HUES48 (cell line): ENCODE results near the gene CDC25A.

ENCODE experiments used
- H3K27ac ChIP-seq: one replicate; pipeline ENCODE4 v1.7.0; 2013; ENCODE audit warnings: low read depth, low read length, inconsistent platforms
- H3K27me3 ChIP-seq: 2 replicates; pipeline ENCODE4 v1.6.1; 2013; ENCODE audit warnings: mild to moderate bottlenecking, low read length; ENCODE audit not compliant: control insufficient read depth, insufficient read depth
- H3K36me3 ChIP-seq: 2 replicates; pipeline ENCODE4 v1.6.1; 2013; ENCODE audit warnings: low read length; ENCODE audit not compliant: control insufficient read depth, insufficient read depth
- H3K4me1 ChIP-seq: 2 replicates; pipeline ENCODE4 v1.6.1; 2013; ENCODE audit warnings: mild to moderate bottlenecking, low read length; ENCODE audit not compliant: control insufficient read depth, insufficient read depth
- H3K4me3 ChIP-seq: 2 replicates; pipeline ENCODE4 v1.5.1; 2013; ENCODE audit warnings: mild to moderate bottlenecking, low read depth, low read length
- H3K9ac ChIP-seq: 2 replicates; pipeline ENCODE4 v1.6.1; 2013; ENCODE audit warnings: mild to moderate bottlenecking, low read depth, low read length, moderate library complexity
- H3K9me3 ChIP-seq: 2 replicates; pipeline ENCODE4 v1.6.1; 2013; ENCODE audit warnings: low read length; ENCODE audit not compliant: control insufficient read depth, insufficient read depth

The CDC25A gene

DNA sequence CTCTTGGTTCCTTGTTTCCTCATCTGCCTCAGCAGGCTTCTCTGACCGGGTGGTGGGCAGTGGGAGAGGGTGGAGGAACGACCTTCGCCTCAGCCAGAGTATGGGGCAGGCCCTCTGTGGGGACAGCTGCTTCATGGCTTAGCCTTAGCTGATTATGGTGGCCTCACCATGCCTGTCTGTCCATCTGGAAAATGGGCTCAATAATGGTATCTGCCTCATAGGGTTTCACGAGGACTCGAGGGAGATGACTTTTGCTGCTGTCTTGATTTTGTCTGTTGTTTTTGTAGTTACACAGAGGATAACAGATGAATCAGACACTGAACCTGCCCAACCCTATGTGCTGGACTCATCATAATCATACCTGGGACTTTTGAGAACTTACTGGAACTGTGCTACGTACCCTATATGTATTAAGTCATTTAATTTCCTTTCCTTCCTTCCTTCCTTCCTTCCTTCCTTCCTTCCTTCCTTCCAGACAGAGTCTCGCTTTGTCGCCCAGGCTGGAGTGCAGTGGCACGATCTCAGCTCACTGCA, 46.5 kb downstream of the CDC25A start:
- Histone ChIP-seq H3K4me3 (no peak overlapping the region), H3K9ac (no peak overlapping the region), H3K27me3 (no peaks in the 10 kb centered on the region), H3K9me3 (no peaks in the 10 kb centered on the region), H3K27ac (no peak overlapping the region), H3K4me1 (peaks cover 5% of the 10 kb centered on the region), H3K36me3 (no peaks in the 10 kb centered on the region)

- Histone ChIP-seq H3K4me1 (peaks cover 5% of the 10 kb centered on the region), H3K9me3 (no peaks in the 10 kb centered on the region), H3K9ac (no peak overlapping the region), H3K27ac (no peak overlapping the region), H3K4me3 (no peak overlapping the region), H3K27me3 (no peaks in the 10 kb centered on the region), H3K36me3 (no peaks in the 10 kb centered on the region)
These were observed 47.1 kb downstream of the CDC25A start for GRCh38 chr3:48140936-48141603.

DNA sequence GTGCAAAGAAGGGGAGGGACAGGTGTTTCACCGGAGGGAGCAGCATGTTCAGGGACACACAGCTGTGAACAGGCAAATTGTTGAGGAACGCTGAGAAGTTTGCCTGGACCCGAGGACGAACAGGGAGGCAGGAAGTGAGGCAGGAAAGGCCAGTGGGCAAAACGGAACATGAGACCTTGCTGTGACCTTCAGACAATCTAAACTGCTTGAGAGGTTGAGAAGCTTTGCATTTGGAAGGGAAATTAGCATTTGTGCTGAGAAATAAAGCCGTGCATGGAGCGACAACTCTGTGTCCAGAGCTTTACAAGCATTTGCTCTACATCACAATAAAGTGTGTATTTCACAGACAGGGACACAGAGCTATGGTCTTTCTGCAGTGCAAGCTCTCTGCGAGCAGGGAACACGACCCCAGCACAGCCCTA, 47.9 kb downstream of the CDC25A start:
- no peaks in the 10 kb centered on the region for H3K36me3 ChIP-seq
- no peak overlapping the region for H3K4me3 ChIP-seq
- no peak overlapping the region for H3K9ac ChIP-seq
- H3K27me3 ChIP-seq, result no peaks in the 10 kb centered on the region
- H3K27ac ChIP-seq, result no peak overlapping the region
- peaks cover 5% of the 10 kb centered on the region for H3K4me1 ChIP-seq
- H3K9me3 ChIP-seq, result no peaks in the 10 kb centered on the region

DNA sequence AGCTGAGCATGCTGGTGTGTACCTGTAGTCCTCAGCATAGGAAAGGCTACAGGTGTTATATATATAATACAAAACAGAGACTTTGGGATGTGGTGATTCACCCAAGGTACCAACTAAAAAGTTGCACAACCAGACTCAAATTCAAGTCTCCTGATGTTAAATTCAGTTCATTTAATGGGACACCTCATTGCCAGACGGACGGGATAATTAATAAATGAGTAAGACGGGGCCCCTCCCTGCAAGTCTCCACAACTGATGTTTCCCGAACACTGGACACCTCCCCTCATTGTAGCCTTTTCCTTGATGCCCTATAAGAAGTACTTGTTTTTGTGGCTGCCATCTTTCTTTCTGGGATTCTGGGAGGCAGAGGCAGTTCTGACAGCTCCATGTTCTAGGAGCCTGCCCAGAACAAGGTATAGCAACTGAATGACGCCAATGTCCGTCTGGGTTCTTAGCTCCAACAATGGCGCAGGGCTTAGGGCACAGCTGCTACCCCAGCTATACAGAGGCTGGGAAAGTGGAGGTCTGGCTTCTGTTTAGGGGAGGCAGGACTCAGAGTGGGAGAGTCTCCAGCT, 50.7 kb downstream of the CDC25A start:
- Histone ChIP-seq H3K4me3 (no peak overlapping the region), H3K27ac (no peak overlapping the region), H3K27me3 (no peaks in the 10 kb centered on the region), H3K36me3 (no peaks in the 10 kb centered on the region), H3K9ac (no peak overlapping the region), H3K4me1 (peaks cover 5% of the 10 kb centered on the region), H3K9me3 (no peaks in the 10 kb centered on the region)

DNA sequence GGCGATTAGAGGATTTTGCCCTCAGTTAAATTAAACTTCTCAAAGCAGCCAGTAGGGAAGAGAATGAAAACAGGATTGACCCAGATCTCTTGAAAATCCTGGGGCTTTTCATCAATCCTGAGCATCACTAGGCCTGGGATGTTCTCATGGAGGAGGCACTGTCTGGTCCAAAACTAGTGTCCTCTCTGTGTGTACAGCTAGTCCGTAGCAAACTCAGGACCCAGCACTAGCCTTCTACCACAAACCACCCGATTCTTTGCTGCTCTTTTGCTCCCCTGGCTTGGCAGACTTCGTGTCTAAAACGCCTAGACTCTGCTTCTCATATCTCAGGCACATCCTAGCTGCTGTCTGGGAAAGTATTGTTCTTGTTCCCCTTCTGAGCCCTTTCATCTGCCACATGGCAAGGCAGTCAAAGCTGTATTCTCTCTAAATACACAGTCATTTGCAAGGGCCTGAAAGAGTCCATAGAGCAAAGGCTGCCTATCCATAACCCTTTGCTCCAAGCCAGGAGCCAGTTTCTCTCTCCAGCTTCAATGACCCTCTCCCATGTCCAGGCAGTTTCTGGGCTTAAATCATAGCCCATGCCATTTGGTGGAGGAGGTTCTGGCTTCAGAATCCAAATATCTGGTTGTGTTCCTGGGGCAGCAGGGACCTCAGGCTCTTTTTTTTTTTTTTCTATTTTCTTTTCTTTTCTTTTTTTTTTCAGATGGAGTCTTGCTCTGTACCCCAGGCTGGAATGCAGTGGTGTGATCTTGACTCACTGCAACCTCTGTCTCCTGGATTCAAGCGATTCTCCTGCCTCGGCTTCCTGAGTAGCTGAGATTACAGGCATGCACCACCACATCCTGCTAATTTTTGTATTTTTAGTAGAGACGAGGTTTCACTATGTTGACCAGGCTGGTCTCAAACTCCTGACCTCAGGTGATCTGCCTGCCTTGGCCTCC, 52.4 kb downstream of the CDC25A start:
- peaks cover 5% of the 10 kb centered on the region for H3K4me1 ChIP-seq
- H3K4me3 ChIP-seq, result no peak overlapping the region
- no peaks in the 10 kb centered on the region for H3K36me3 ChIP-seq
- H3K27ac ChIP-seq, result no peak overlapping the region
- H3K9me3 ChIP-seq, result no peaks in the 10 kb centered on the region
- H3K27me3 ChIP-seq, result no peaks in the 10 kb centered on the region
- no peak overlapping the region for H3K9ac ChIP-seq

GRCh38 chr3:48130321-48130904, 57.8 kb downstream of the CDC25A start:
- H3K9ac ChIP-seq, result no peak overlapping the region
- H3K4me3 ChIP-seq, result no peak overlapping the region
- H3K27ac ChIP-seq, result no peak overlapping the region

GRCh38 chr3:48129921-48130320, 58.3 kb downstream of the CDC25A start:
- Histone ChIP-seq H3K36me3 (no peaks in the 10 kb centered on the region), H3K4me1 (peaks cover 6% of the 10 kb centered on the region), H3K9ac (no peak overlapping the region), H3K4me3 (no peak overlapping the region), H3K9me3 (no peaks in the 10 kb centered on the region), H3K27ac (no peak overlapping the region), H3K27me3 (no peaks in the 10 kb centered on the region)

More at GRCh38 chr3:48130321-48130904, 57.8 kb downstream of the CDC25A start:
- Histone ChIP-seq H3K27me3 (no peaks in the 10 kb centered on the region), H3K36me3 (no peaks in the 10 kb centered on the region), H3K9me3 (no peaks in the 10 kb centered on the region), H3K4me1 (peaks cover under 1% of the 10 kb centered on the region)

DNA sequence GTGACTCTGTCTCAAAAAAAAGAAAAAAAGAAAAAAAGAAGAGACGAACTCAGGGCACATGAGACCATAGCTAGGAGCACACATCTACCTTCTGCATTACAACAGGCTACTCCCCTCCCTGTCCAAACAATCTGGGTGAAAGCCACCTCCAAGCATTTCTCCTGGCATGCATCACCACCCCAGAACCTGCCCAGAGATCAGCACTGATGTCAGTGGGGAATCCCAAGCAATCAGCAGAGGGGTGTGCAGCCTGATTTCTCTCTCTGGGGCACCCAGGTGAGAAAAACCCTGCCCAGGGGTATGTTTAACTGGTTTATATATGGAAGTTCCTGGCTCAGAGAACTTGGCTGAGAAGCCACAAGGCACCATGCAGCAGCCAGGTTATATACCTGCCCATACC, 59.4 kb downstream of the CDC25A start:
- Histone ChIP-seq H3K36me3 (no peaks in the 10 kb centered on the region), H3K9me3 (no peaks in the 10 kb centered on the region), H3K4me3 (no peak overlapping the region), H3K9ac (no peak overlapping the region), H3K27ac (no peak overlapping the region), H3K4me1 (peaks cover 8% of the 10 kb centered on the region), H3K27me3 (no peaks in the 10 kb centered on the region)

GRCh38 chr3:48125886-48126622, 62.2 kb downstream of the CDC25A start:
- no peaks in the 10 kb centered on the region for H3K27me3 ChIP-seq
- no peaks in the 10 kb centered on the region for H3K9me3 ChIP-seq
- no peaks in the 10 kb centered on the region for H3K36me3 ChIP-seq
- H3K27ac ChIP-seq, result no peak overlapping the region
- no peak overlapping the region for H3K9ac ChIP-seq
- no peak overlapping the region for H3K4me3 ChIP-seq
- peaks cover 8% of the 10 kb centered on the region for H3K4me1 ChIP-seq

DNA sequence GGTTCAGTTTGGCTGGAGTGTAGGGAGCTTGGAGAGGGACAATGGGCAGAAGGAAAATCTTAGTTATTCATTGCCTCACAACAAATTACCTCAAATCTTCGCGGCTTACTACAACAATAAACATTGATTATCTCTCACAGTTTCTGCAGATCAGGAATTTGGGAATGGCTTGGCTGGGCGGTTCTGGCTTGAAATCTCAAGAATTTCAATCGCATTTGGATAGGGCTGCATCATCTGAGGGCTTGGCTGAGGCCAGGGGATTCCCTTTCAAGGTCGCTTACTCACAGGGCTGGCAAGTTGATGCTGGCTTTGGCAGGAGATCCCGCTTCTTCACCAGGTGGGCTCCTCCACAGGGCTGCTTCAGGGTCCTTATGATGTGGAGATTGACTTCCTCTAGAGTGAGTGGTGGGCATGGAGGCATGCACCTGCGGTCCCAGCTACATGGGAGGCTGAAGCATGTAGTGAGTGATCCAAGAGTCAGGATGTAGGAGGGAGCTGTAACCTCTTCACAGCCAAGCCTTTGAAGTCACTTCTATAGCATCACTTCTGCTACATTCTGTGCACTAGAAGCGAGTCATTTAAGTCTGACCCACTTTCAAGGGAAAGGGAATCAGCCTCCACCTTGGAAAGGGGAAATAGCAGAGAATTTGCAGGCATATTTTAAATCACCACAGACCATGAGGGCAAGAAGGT, 63.1 kb downstream of the CDC25A start:
- no peaks in the 10 kb centered on the region for H3K36me3 ChIP-seq
- H3K4me1 ChIP-seq, result peaks cover 8% of the 10 kb centered on the region
- H3K9ac ChIP-seq, result no peak overlapping the region
- H3K9me3 ChIP-seq, result no peaks in the 10 kb centered on the region
- no peaks in the 10 kb centered on the region for H3K27me3 ChIP-seq
- no peak overlapping the region for H3K4me3 ChIP-seq
- no peak overlapping the region for H3K27ac ChIP-seq
